HFF-Myc (cell line): ENCODE data around the gene CCN2.

ENCODE experiments used
- DNase-seq: peaks from one replicate; pipeline ENCODE4 v3.0.0-alpha.2; 2011; ENCODE audit warnings: low read depth; ENCODE audit errors: extremely low read depth
- H3K4me3 ChIP-seq: replicated peaks from 2 replicates; pipeline ENCODE4 v1.5.1; 2011; ENCODE audit warnings: low read depth, mild to moderate bottlenecking, control low read depth, low read length
- TF ChIP-seq, protein P1 (sequence below): IDR thresholded peaks from 2 replicates; pipeline ENCODE4 v1.5.1; 2012; ENCODE audit warnings: mild to moderate bottlenecking, low read depth, low read length, control low read depth; ENCODE audit errors: missing control alignments

Gene CCN2

DNA sequence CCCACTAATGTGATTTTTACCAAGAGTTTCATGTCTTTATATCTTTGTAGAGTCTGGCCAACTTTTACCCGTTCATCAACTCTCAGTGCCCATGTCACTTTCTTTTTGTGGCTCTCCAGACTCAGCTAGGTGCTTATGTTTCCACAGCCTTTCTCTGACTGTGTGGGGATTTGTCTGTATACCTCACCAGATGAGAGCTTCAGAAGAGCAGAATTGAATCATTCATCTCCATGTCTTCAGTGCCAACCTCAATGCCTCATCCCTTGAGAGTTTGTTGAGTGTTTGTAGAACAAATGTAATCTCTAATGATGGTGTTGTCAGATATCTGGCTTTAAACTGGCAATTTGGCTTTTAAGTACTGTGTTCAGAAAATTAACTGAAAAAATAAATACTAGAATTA lies 16.8 kb upstream of the CCN2 start:
- no peak for DNase-seq
- TF ChIP-seq, protein P1, sequence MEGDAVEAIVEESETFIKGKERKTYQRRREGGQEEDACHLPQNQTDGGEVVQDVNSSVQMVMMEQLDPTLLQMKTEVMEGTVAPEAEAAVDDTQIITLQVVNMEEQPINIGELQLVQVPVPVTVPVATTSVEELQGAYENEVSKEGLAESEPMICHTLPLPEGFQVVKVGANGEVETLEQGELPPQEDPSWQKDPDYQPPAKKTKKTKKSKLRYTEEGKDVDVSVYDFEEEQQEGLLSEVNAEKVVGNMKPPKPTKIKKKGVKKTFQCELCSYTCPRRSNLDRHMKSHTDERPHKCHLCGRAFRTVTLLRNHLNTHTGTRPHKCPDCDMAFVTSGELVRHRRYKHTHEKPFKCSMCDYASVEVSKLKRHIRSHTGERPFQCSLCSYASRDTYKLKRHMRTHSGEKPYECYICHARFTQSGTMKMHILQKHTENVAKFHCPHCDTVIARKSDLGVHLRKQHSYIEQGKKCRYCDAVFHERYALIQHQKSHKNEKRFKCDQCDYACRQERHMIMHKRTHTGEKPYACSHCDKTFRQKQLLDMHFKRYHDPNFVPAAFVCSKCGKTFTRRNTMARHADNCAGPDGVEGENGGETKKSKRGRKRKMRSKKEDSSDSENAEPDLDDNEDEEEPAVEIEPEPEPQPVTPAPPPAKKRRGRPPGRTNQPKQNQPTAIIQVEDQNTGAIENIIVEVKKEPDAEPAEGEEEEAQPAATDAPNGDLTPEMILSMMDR, result no peak
- no peak overlapping the region for H3K4me3 ChIP-seq

DNA sequence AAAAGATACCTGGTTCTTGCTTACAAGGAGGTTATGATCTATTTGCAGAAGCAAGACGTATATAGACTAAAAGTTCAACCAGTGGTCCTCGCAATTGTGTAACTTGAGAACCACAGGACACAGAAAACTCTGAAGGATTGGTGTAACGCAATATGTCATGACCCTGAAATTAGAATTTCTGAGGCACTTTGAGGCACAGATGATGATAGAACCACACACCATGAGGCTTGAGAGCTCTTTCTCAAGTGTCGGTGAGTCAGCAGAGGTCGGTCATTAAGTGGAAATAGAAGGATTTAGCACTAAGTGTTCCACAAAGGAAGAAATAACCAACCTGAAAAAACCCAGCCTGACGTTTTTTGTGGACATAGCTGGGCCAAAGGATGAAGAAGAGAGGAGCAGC lies 15.3 kb upstream of the CCN2 start:
- no peak for DNase-seq

DNA sequence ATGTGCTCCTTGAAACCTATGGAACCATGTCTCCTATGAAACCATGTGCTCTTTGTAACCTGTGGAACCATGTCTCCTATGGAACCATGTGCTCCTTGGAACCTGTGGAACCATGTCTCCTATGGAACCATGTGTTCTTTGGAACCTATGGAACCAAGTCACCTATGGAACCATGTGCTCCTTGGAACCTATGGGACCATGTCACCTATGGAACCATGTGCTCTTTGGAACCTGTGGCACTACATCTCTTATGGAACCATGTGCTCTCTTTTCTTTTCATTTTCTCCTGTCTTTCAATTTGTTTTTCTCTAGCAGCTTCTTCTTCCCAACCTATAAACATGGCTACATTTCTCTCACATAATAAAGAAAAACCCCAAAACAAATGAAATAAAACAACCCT lies 11.9 kb upstream of the CCN2 start:
- no peak for DNase-seq
- H3K4me3 ChIP-seq, result no peak overlapping the region
- TF ChIP-seq, protein P1, result no peak

More for the DNA sequence above, 15.3 kb upstream of the CCN2 start:
- TF ChIP-seq, protein P1, result no peak
- no peak overlapping the region for H3K4me3 ChIP-seq

DNA sequence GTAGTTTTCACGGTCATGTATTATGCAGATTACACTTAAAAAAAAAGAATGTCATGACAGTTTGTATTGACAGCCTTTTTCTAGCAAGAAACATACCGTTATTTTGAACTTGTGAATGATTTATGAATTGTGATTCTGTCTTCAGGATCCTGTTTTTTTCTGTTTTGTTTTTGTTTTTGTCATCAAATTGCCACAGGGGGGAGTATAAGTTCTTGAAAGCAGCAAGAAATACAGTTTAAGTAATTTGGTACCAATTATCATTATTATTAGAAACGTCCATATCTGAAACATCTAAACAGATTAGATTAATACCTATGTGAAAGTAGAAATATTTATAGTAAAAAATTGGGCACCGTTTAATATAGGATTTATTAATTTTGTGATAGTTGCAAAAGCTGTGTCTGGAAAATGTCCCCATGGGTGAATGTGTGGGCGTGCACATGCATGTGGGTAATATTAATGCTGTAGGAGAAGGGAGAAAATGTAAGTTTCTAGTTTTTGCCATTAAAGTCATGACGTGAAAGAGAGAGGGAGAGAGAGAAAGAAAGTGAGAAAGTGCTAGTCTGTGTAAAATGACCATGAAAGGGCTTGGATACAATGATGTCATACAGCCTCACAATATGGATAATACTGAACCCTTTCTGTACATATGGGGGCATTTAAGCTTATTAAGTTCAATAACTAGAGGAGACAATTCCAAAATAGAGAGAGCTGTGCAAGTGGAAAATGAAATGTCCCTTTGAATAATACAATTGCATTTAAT lies 9.4 kb upstream of the CCN2 start:
- DNase-seq, result no peak
- TF ChIP-seq, protein P1, result peak; percentile 15
- no peak overlapping the region for H3K4me3 ChIP-seq

DNA sequence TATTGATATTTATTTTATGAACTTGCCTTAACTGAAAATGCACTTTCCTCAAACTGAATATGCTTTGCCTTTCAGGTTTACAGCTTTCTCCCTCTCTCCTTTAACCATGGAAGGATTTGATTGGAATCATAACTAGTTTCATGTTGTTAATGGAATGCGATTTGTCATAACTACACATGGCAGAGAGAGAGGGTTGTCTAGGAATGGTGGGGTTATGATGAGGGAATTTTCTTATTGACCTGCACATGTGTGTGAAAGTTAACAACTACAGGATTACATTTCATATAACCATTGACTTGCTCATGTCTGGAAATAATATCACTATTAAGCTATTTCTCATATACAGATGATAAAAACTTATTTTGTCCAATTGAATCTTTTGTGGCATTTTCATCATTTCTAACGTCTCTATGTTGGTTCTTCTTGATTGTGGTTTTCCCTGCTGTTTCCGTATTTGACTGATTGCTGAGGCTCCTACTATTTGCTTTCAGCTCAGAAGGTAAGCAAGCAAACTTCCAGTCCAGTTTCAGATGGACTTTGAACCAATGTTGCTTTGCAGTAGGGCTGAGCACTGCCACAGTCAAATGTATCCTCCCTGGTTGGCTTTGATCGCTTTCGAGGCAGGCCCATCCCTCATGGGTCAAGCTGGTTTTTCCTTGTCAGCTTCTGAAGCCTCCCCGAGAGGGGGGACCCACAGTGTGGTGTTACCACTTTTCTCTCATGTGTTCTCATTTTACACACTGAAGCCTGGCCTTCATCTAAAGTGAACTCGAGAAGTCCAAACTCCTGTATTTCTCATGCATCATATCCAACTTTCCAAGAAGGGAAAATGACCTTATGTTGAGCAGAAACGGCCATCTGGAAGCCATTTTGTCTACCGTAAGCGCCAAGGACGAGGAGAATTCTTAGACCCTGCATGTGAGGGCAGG lies 7.6 kb upstream of the CCN2 start:
- DNase-seq, result no peak
- TF ChIP-seq, protein P1, result no peak
- no peak overlapping the region for H3K4me3 ChIP-seq

DNA sequence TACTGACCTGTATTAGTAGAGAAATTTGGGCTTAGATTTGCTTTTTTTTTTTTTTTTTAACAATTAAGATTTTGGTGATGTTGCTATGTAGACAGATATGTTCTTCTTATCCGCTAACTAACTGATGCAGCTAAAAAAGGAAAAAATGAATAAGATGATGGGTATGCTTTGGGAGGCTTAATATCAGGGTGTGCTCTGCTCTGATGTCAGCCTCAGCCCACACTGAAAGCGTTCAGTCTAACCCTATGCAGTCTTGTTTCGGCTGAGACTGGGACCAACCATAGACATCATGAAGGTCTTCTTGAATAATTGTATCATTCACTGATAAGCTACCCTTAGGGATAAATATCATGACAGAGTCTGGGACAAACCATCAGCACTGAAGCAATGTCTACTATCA lies 6.9 kb upstream of the CCN2 start:
- TF ChIP-seq, protein P1, result no peak
- no peak overlapping the region for H3K4me3 ChIP-seq
- no peak for DNase-seq
